Measurements from ENCODE around the gene DOLK. TPM values are rescaled to one million over a fixed set of nuclear protein-coding genes. Genes with fewer than 3 reads are reported as not detected.

The DOLK gene
- total and polyA plus RNA-seq, 10 of the 15 experiments (the other 5 are each of a cell fraction or from before 2014, with no cell fraction given) = 1.9 to 18.2 (median 9.1) TPM

- TF ChIP-seq CTCF (IDR thresholded peaks at IDR 0.05 in 2 of 3, conservative IDR thresholded peaks at IDR 0.05 in 1 of 3; ENCODE audit: control insufficient read depth in 2 of 3, extremely low read depth in 1 of 3, insufficient read depth in 1 of 3, low read depth in 3 of 3, low read length in 3 of 3) (peak; percentile 82 to 95 (median 87)), TCF12 (IDR thresholded peaks at IDR 0.05; ENCODE audit: low read depth, low read length) (0 out of 2 replicates have a peak, but pooled peaks have one; percentile 12), CEBPZ (IDR thresholded peaks at IDR 0.05; ENCODE audit: low read depth, low read length) (no peak), NBN (IDR thresholded peaks at IDR 0.05) (no peak), SMC3 (IDR thresholded peaks at IDR 0.05; ENCODE audit: borderline replicate concordance, low read length) (peak; percentile 97), ETV6 (conservative IDR thresholded peaks at IDR 0.05 in 1 of 2, IDR thresholded peaks at IDR 0.05 in 1 of 2; ENCODE audit: borderline replicate concordance in 1 of 2, low read depth in 1 of 2) (no peak), E2F8 (IDR thresholded peaks at IDR 0.05; ENCODE audit: low read depth, partially characterized antibody) (no peak), FOXK2 (IDR thresholded peaks at IDR 0.05) (no peak), YY1 (IDR thresholded peaks at IDR 0.05; ENCODE audit: low read depth, low read length) (peak; percentile 52; the same call in 1 of the 2 replicates), EED (IDR thresholded peaks at IDR 0.05; ENCODE audit: low read depth) (peak; percentile 49; the same call in 1 of the 2 replicates), IRF4 (IDR thresholded peaks at IDR 0.05; ENCODE audit: low read depth, low read length) (no peak)
Measured at GRCh38 chr9:128927731-128928411, 19.5 kb downstream of the DOLK start (continued).
